CD4-positive, CD25-positive, alpha-beta regulatory T cell (primary cell): ENCODE data around the gene OR2M2. TPM values are rescaled to one million over a fixed set of nuclear protein-coding genes. Genes with fewer than 3 reads are reported as not detected.

Experiments
- ATAC-seq, 2 donors: fragments of 150-1000 bp; cut with Tn5 transposase; one replicate each; pipeline ENCODE4 v1.10.0; 2021; ENCODE audit warnings: low read depth in 2 of 2, moderate number of reproducible peaks in 2 of 2, moderate library complexity in 1 of 2
- DNase-seq, 3 donors: peaks; one replicate each; pipeline versions ENCODE4 v3.0.0 to v3.0.0-alpha.2; 2012 to 2022; ENCODE audit warnings: mixed read lengths in 1 of 3
- H3K27ac ChIP-seq: one replicate; pipeline ENCODE4 v1.7.0; 2013; ENCODE audit warnings: mild to moderate bottlenecking, low read length; ENCODE audit not compliant: insufficient read depth, poor library complexity, severe bottlenecking
- H3K27me3 ChIP-seq: one replicate; pipeline ENCODE4 v1.7.0; 2013; ENCODE audit warnings: low read length; ENCODE audit not compliant: control insufficient read depth, insufficient read depth
- H3K36me3 ChIP-seq: one replicate; pipeline ENCODE4 v1.7.0; 2013; ENCODE audit warnings: mild to moderate bottlenecking, low read length, moderate library complexity; ENCODE audit not compliant: control insufficient read depth, insufficient read depth
- H3K4me1 ChIP-seq: 2 replicates; pipeline ENCODE4 v1.7.0; 2013; ENCODE audit warnings: mild to moderate bottlenecking, low read length; ENCODE audit not compliant: insufficient read depth, control insufficient read depth, poor library complexity, severe bottlenecking
- H3K4me3 ChIP-seq: one replicate; pipeline ENCODE4 v1.7.0; 2013; ENCODE audit warnings: low read depth, mild to moderate bottlenecking, low read length, moderate library complexity
- H3K9me3 ChIP-seq, 2 experiments: 1 replicate in 1 of 2; 2 replicates in 1 of 2; pipeline ENCODE4 v1.7.0; 2013; ENCODE audit warnings: low read length in 2 of 2, mild to moderate bottlenecking in 1 of 2, moderate library complexity in 1 of 2; ENCODE audit not compliant: control insufficient read depth in 2 of 2
- H3K27ac Mint-ChIP-seq, 3 donors: one replicate each; pipeline ENCODE4 v1.8.0; 2020 to 2022; ENCODE audit warnings: mild to moderate bottlenecking in 3 of 3, mixed read lengths in 3 of 3, moderate library complexity in 2 of 3
- H3K27me3 Mint-ChIP-seq: one replicate; pipeline ENCODE4 v1.8.0; 2022; ENCODE audit warnings: mild to moderate bottlenecking, mixed read lengths
- H3K36me3 Mint-ChIP-seq: one replicate; pipeline ENCODE4 v1.8.0; 2020; ENCODE audit warnings: mixed read lengths
- H3K4me1 Mint-ChIP-seq, 4 donors: one replicate each; pipeline ENCODE4 v1.8.0; 2020 to 2022; ENCODE audit warnings: mixed read lengths in 4 of 4, mild to moderate bottlenecking in 1 of 4
- H3K4me3 Mint-ChIP-seq, 4 donors: one replicate each; pipeline ENCODE4 v1.8.0; 2020 to 2022; ENCODE audit warnings: mild to moderate bottlenecking in 4 of 4, mixed read lengths in 4 of 4, moderate library complexity in 3 of 4
- H3K9me3 Mint-ChIP-seq, 7 donors: one replicate each; pipeline ENCODE4 v1.8.0; 2020 to 2022; ENCODE audit warnings: mixed read lengths in 7 of 7, mild to moderate bottlenecking in 3 of 7, moderate library complexity in 2 of 7
- polyA plus RNA-seq, 4 donors: library from polyadenylated mRNA; unstranded; fragments of 300-500 nt; fragmentation: Illumina TruSeq; gene quantifications; one replicate each; pipeline ENCODE4 v1.2.3, GENCODE V29; 2021
- total RNA-seq: library from RNA; stranded (reverse); gene quantifications from one replicate; pipeline ENCODE4 v1.2.3, GENCODE V29; 2022

Gene OR2M2
- not detected for total RNA-seq
- not detected for polyA plus RNA-seq

- Histone ChIP-seq H3K36me3 (no peaks in the 10 kb centered on the region), H3K4me1 (no peaks in the 10 kb centered on the region), H3K4me3 (no peak within 1 kb of the TSS), H3K27ac (no peak within 1 kb of the TSS), H3K9me3 (no peaks in the 10 kb centered on the region), H3K27me3 (no peaks in the 10 kb centered on the region)
- Mint-ChIP-seq H3K4me1 (no peaks in the 10 kb centered on the region), H3K4me3 (no peak within 1 kb of the TSS), H3K27ac (no peak within 1 kb of the TSS), H3K36me3 (no peaks in the 10 kb centered on the region), H3K9me3 (peaks cover 0 to 3% (median 0%) of the 10 kb centered on the region in 7 donors), H3K27me3 (no peaks in the 10 kb centered on the region)
- no peak for DNase-seq
- ATAC-seq: no peak
Observed at GRCh38 chr1:248174521-248174920, at the start of gene OR2M2. Gene OR2M2, plus strand, starts transcription at chr1:248174821. Its CDS starts 5,165 bp downstream, at chr1:248179986.

GRCh38 chr1:248127653-248128052, 47.0 kb upstream of the OR2M2 start:
- no peaks in the 10 kb centered on the region for H3K27me3 ChIP-seq
- H3K4me3 ChIP-seq: no peak overlapping the region
- Mint-ChIP-seq H3K4me3 (no peak overlapping the region), H3K36me3 (no peaks in the 10 kb centered on the region), H3K27ac (no peak overlapping the region), H3K4me1 (no peaks in the 10 kb centered on the region), H3K9me3 (peaks cover 0 to 19% (median 9%) of the 10 kb centered on the region in 7 donors), H3K27me3 (no peaks in the 10 kb centered on the region)
- DNase-seq (no peak), ATAC-seq (no peak)
- H3K27ac ChIP-seq: no peak overlapping the region
- no peaks in the 10 kb centered on the region for H3K4me1 ChIP-seq
- no peaks in the 10 kb centered on the region for H3K36me3 ChIP-seq
- no peaks in the 10 kb centered on the region for H3K9me3 ChIP-seq

GRCh38 chr1:248136811-248137210, 37.8 kb upstream of the OR2M2 start:
- no peak overlapping the region for H3K4me3 Mint-ChIP-seq
- no peak for ATAC-seq
- H3K27me3 ChIP-seq: no peaks in the 10 kb centered on the region
- no peaks in the 10 kb centered on the region for H3K36me3 ChIP-seq
- no peak overlapping the region for H3K27ac Mint-ChIP-seq
- no peaks in the 10 kb centered on the region for H3K27me3 Mint-ChIP-seq
- no peak overlapping the region for H3K27ac ChIP-seq
- DNase-seq: no peak
- H3K36me3 Mint-ChIP-seq: no peaks in the 10 kb centered on the region
- H3K9me3 ChIP-seq: no peaks in the 10 kb centered on the region
- no peak overlapping the region for H3K4me3 ChIP-seq
- H3K9me3 Mint-ChIP-seq: peaks cover 0 to 12% (median 5%) of the 10 kb centered on the region in 7 donors
- no peaks in the 10 kb centered on the region for H3K4me1 Mint-ChIP-seq
- no peaks in the 10 kb centered on the region for H3K4me1 ChIP-seq

- Mint-ChIP-seq H3K27ac (no peak overlapping the region), H3K4me1 (no peaks in the 10 kb centered on the region), H3K36me3 (no peaks in the 10 kb centered on the region), H3K9me3 (peaks cover 0 to 8% (median 1%) of the 10 kb centered on the region in 7 donors), H3K4me3 (no peak overlapping the region), H3K27me3 (no peaks in the 10 kb centered on the region)
- H3K9me3 ChIP-seq: no peaks in the 10 kb centered on the region
- H3K4me1 ChIP-seq: no peaks in the 10 kb centered on the region
- no peak overlapping the region for H3K27ac ChIP-seq
- no peaks in the 10 kb centered on the region for H3K27me3 ChIP-seq
- no peaks in the 10 kb centered on the region for H3K36me3 ChIP-seq
- DNase-seq (no peak), ATAC-seq (no peak)
- H3K4me3 ChIP-seq: no peak overlapping the region
Observed at GRCh38 chr1:248140846-248141245, 33.8 kb upstream of the OR2M2 start.

GRCh38 chr1:248143311-248143710, 31.3 kb upstream of the OR2M2 start:
- Mint-ChIP-seq H3K4me1 (no peaks in the 10 kb centered on the region), H3K4me3 (no peak overlapping the region), H3K9me3 (peaks cover 0 to 8% (median 5%) of the 10 kb centered on the region in 7 donors), H3K36me3 (no peaks in the 10 kb centered on the region), H3K27ac (no peak overlapping the region), H3K27me3 (no peaks in the 10 kb centered on the region)
- no peak for ATAC-seq
- no peaks in the 10 kb centered on the region for H3K36me3 ChIP-seq
- H3K4me3 ChIP-seq: no peak overlapping the region
- no peak for DNase-seq
- H3K9me3 ChIP-seq: no peaks in the 10 kb centered on the region
- no peaks in the 10 kb centered on the region for H3K27me3 ChIP-seq
- no peak overlapping the region for H3K27ac ChIP-seq
- H3K4me1 ChIP-seq: no peaks in the 10 kb centered on the region

GRCh38 chr1:248144513-248145198, 30.0 kb upstream of the OR2M2 start, which contains the start of gene OR2M5:
Gene OR2M5, plus strand, starts transcription at chr1:248145148. Its CDS starts 0 bp downstream, at chr1:248145148.
- no peaks in the 10 kb centered on the region for H3K27me3 ChIP-seq
- no peaks in the 10 kb centered on the region for H3K27me3 Mint-ChIP-seq
- H3K4me1 ChIP-seq: no peaks in the 10 kb centered on the region
- no peak within 1 kb of the TSS for H3K4me3 Mint-ChIP-seq
- H3K4me3 ChIP-seq: no peak within 1 kb of the TSS
- H3K9me3 ChIP-seq: no peaks in the 10 kb centered on the region
- H3K36me3 Mint-ChIP-seq: no peaks in the 10 kb centered on the region
- ATAC-seq (no peak), DNase-seq (no peak)
- no peak within 1 kb of the TSS for H3K27ac Mint-ChIP-seq
- peaks cover 0 to 10% (median 7%) of the 10 kb centered on the region in 7 donors for H3K9me3 Mint-ChIP-seq
- H3K27ac ChIP-seq: no peak within 1 kb of the TSS
- H3K36me3 ChIP-seq: no peaks in the 10 kb centered on the region
- H3K4me1 Mint-ChIP-seq: no peaks in the 10 kb centered on the region

GRCh38 chr1:248152056-248152827, 22.4 kb upstream of the OR2M2 start:
- Mint-ChIP-seq H3K9me3 (peaks cover 1 to 13% (median 7%) of the 10 kb centered on the region in 7 donors), H3K27ac (no peak overlapping the region), H3K4me3 (no peak overlapping the region), H3K27me3 (no peaks in the 10 kb centered on the region), H3K4me1 (no peaks in the 10 kb centered on the region), H3K36me3 (no peaks in the 10 kb centered on the region)
- Histone ChIP-seq H3K36me3 (no peaks in the 10 kb centered on the region), H3K4me3 (no peak overlapping the region), H3K27me3 (no peaks in the 10 kb centered on the region), H3K9me3 (no peaks in the 10 kb centered on the region), H3K4me1 (no peaks in the 10 kb centered on the region), H3K27ac (no peak overlapping the region)
- no peak for DNase-seq
- ATAC-seq: no peak
